Mesenchymal stem cell (in vitro differentiated cells and primary cell): ENCODE results near the gene CMTM7.

ENCODE experiments used
- DNase-seq: peaks from one replicate; pipeline ENCODE4 v3.0.0-alpha.2; 2013
- H2AFZ ChIP-seq: one replicate; pipeline ENCODE4 v1.6.1; 2013; ENCODE audit warnings: low read depth, mild to moderate bottlenecking, control low read depth, inconsistent platforms, low read length, moderate library complexity
- H2AK5ac ChIP-seq: 2 replicates; pipeline ENCODE4 v1.6.1; 2013; ENCODE audit warnings: low read length, moderate library complexity, mild to moderate bottlenecking, inconsistent platforms; ENCODE audit not compliant: severe bottlenecking
- H2BK120ac ChIP-seq: one replicate; pipeline ENCODE4 v1.6.1; 2013; ENCODE audit warnings: low read depth, mild to moderate bottlenecking, inconsistent platforms, low read length, moderate library complexity
- H2BK12ac ChIP-seq, 2 experiments: one replicate each; pipeline ENCODE4 v1.6.1; 2013; ENCODE audit warnings: inconsistent platforms in 2 of 2, low read length in 2 of 2, mild to moderate bottlenecking in 2 of 2, moderate library complexity in 2 of 2, control low read depth in 1 of 2
- H2BK15ac ChIP-seq: one replicate; pipeline ENCODE4 v1.6.1; 2013; ENCODE audit warnings: mild to moderate bottlenecking, low read depth, inconsistent platforms; ENCODE audit not compliant: poor library complexity, severe bottlenecking
- H2BK5ac ChIP-seq: 2 replicates; pipeline ENCODE4 v1.6.1; 2013; ENCODE audit warnings: low read depth, mild to moderate bottlenecking, low read length, control low read depth, inconsistent platforms; ENCODE audit not compliant: poor library complexity, severe bottlenecking
- H3K14ac ChIP-seq, 2 experiments: one replicate each; pipeline ENCODE4 v1.6.1; 2013; ENCODE audit warnings: inconsistent platforms in 2 of 2, low read length in 2 of 2, control low read depth in 1 of 2, mild to moderate bottlenecking in 1 of 2, moderate library complexity in 1 of 2
- H3K18ac ChIP-seq, 2 experiments: one replicate each; pipeline ENCODE4 v1.6.1; 2013; ENCODE audit warnings: inconsistent platforms in 2 of 2, low read length in 2 of 2, control low read depth in 1 of 2, low read depth in 1 of 2, mild to moderate bottlenecking in 1 of 2
- H3K23ac ChIP-seq, 2 experiments: one replicate each; pipeline ENCODE4 v1.6.1; 2013; ENCODE audit warnings: inconsistent platforms in 2 of 2, low read length in 2 of 2, mild to moderate bottlenecking in 2 of 2, moderate library complexity in 2 of 2, control low read depth in 1 of 2
- H3K27ac ChIP-seq: 2 replicates; pipeline ENCODE4 v1.5.1; 2013; ENCODE audit warnings: mild to moderate bottlenecking, moderate library complexity, low read length, control low read depth, inconsistent platforms; ENCODE audit not compliant: poor library complexity, severe bottlenecking
- H3K27me3 ChIP-seq, 2 experiments: 2 replicates each; pipeline versions ENCODE4 v1.6.1 to v1.7.0; 2013; ENCODE audit warnings: low read length in 2 of 2, mild to moderate bottlenecking in 2 of 2, moderate library complexity in 2 of 2, control low read depth in 1 of 2, inconsistent platforms in 1 of 2; ENCODE audit not compliant: control insufficient read depth in 1 of 2, insufficient read depth in 1 of 2
- H3K36me3 ChIP-seq, 2 experiments: 2 replicates each; pipeline versions ENCODE4 v1.6.1 to v1.7.0; 2013; ENCODE audit warnings: low read length in 2 of 2, control low read depth in 1 of 2, inconsistent platforms in 1 of 2, low read depth in 1 of 2, mild to moderate bottlenecking in 1 of 2; ENCODE audit not compliant: insufficient read depth in 2 of 2, control insufficient read depth in 1 of 2
- H3K4ac ChIP-seq, 2 experiments: one replicate each; pipeline ENCODE4 v1.6.1; 2013; ENCODE audit warnings: inconsistent platforms in 2 of 2, low read length in 2 of 2, mild to moderate bottlenecking in 2 of 2, moderate library complexity in 2 of 2, control low read depth in 1 of 2, low read depth in 1 of 2
- H3K4me1 ChIP-seq: 2 replicates; pipeline ENCODE4 v1.6.1; 2013; ENCODE audit warnings: low read depth, low read length, control low read depth; ENCODE audit not compliant: control insufficient read depth, insufficient read depth
- H3K4me2 ChIP-seq: 2 replicates; pipeline ENCODE4 v1.6.1; 2013; ENCODE audit warnings: low read length, mild to moderate bottlenecking, inconsistent platforms; ENCODE audit not compliant: poor library complexity, severe bottlenecking
- H3K4me3 ChIP-seq, 2 experiments: 2 replicates each; pipeline versions ENCODE4 v1.5.1 to v1.7.0; 2013; ENCODE audit warnings: low read length in 2 of 2, mild to moderate bottlenecking in 2 of 2, control low read depth in 1 of 2, low read depth in 1 of 2; ENCODE audit not compliant: insufficient read depth in 1 of 2
- H3K79me1 ChIP-seq: replicated peaks from 2 replicates; pipeline ENCODE4 v1.6.1; 2013; ENCODE audit warnings: mild to moderate bottlenecking, control low read depth, low read length, inconsistent platforms; ENCODE audit not compliant: poor library complexity, severe bottlenecking
- H3K9ac ChIP-seq: 2 replicates; pipeline ENCODE4 v1.7.0; 2013; ENCODE audit warnings: mild to moderate bottlenecking, low read length, moderate library complexity
- H3K9me3 ChIP-seq: 2 replicates; pipeline ENCODE4 v1.7.0; 2013; ENCODE audit warnings: mild to moderate bottlenecking, low read length; ENCODE audit not compliant: control insufficient read depth
- H4K8ac ChIP-seq: one replicate; pipeline ENCODE4 v1.6.1; 2013; ENCODE audit warnings: inconsistent platforms, mild to moderate bottlenecking, low read length, moderate library complexity
- H4K91ac ChIP-seq: one replicate; pipeline ENCODE4 v1.6.1; 2013; ENCODE audit warnings: mild to moderate bottlenecking, low read length, inconsistent platforms
- WGBS: methylation state at CpG from one replicate; pipeline ENCODE4 v1.1.7; 2013; ENCODE audit warnings: mixed read lengths; 5-methylcytosine and 5-hydroxymethylcytosine counted together

CMTM7 gene

GRCh38 chr3:32500231-32500630 is 108.6 kb downstream of the CMTM7 start:
- Histone ChIP-seq H3K23ac (no peak overlapping the region), H3K9me3 (no peaks in the 10 kb centered on the region), H3K27me3 (no peaks in the 10 kb centered on the region), H3K4me3 (peak overlapping the region in 1 of 2 experiments; percentile 85), H3K27ac (no peak overlapping the region), H2AFZ (no peak overlapping the region), H2AK5ac (no peak overlapping the region), H4K91ac (no peak overlapping the region), H2BK5ac (no peak overlapping the region), H3K9ac (peak overlapping the region; percentile 88), H3K4me1 (peaks cover 5% of the 10 kb centered on the region), H3K14ac (no peak overlapping the region), H4K8ac (no peak overlapping the region), H3K4me2 (no peak overlapping the region), H3K36me3 (peaks cover 0 to 11% of the 10 kb centered on the region in 2 experiments), H2BK15ac (no peak overlapping the region), H2BK120ac (no peak overlapping the region), H3K79me1 (peaks cover 10% of the 10 kb centered on the region), H3K18ac (no peak overlapping the region), H2BK12ac (no peak overlapping the region), H3K4ac (no peak overlapping the region)
- WGBS = no CpG with 5 or more reads among the region's 2 CpGs
- no peak for DNase-seq

GRCh38 chr3:32500880-32501782 is 109.5 kb downstream of the CMTM7 start:
- H2BK5ac ChIP-seq = no peak overlapping the region
- H3K9me3 ChIP-seq = no peaks in the 10 kb centered on the region
- no peak overlapping the region for H2BK12ac ChIP-seq
- peaks cover 10% of the 10 kb centered on the region for H3K79me1 ChIP-seq
- 77% methylated on average over 21 of the region's 25 CpGs for WGBS
- H4K91ac ChIP-seq = no peak overlapping the region
- H3K36me3 ChIP-seq = peaks cover 0 to 11% of the 10 kb centered on the region in 2 experiments
- no peak overlapping the region for H3K27ac ChIP-seq
- peak overlapping the region; percentile 79 for H3K4me2 ChIP-seq
- H2AFZ ChIP-seq = no peak overlapping the region
- H3K14ac ChIP-seq = no peak overlapping the region
- H3K23ac ChIP-seq = no peak overlapping the region
- peak overlapping the region; percentile 19 for H2BK120ac ChIP-seq
- peak overlapping the region in 1 of 2 experiments; percentile 24 for H3K18ac ChIP-seq
- peak overlapping the region; percentile 88 for H3K9ac ChIP-seq
- no peak overlapping the region for H4K8ac ChIP-seq
- H3K4me1 ChIP-seq = peaks cover 5% of the 10 kb centered on the region
- H3K4me3 ChIP-seq = peak overlapping the region in 1 of 2 experiments; percentile 85
- peak overlapping the region; percentile 48 for H2BK15ac ChIP-seq
- H2AK5ac ChIP-seq = no peak overlapping the region
- peak overlapping the region in 1 of 2 experiments; percentile 26 for H3K4ac ChIP-seq
- DNase-seq = peak; percentile 34
- H3K27me3 ChIP-seq = no peaks in the 10 kb centered on the region

GRCh38 chr3:32501783-32502117 is 110.1 kb downstream of the CMTM7 start:
- DNase-seq = no peak
- Histone ChIP-seq H3K4me3 (peak overlapping the region; percentile 85 to 88), H2BK12ac (no peak overlapping the region), H4K8ac (no peak overlapping the region), H3K9me3 (no peaks in the 10 kb centered on the region), H3K27me3 (no peaks in the 10 kb centered on the region), H2AFZ (no peak overlapping the region), H2BK5ac (no peak overlapping the region), H3K18ac (peak overlapping the region in 1 of 2 experiments; percentile 93), H4K91ac (no peak overlapping the region), H3K23ac (no peak overlapping the region), H3K36me3 (peaks cover 0 to 7% of the 10 kb centered on the region in 2 experiments), H2BK120ac (no peak overlapping the region), H3K14ac (no peak overlapping the region), H2AK5ac (no peak overlapping the region), H3K4me1 (peaks cover 5% of the 10 kb centered on the region), H3K79me1 (peaks cover 7% of the 10 kb centered on the region), H3K27ac (peak overlapping the region; percentile 90), H2BK15ac (no peak overlapping the region), H3K4me2 (peak overlapping the region; percentile 79), H3K4ac (no peak overlapping the region), H3K9ac (peak overlapping the region; percentile 88)
- 0% methylated on average over 3 of the region's 4 CpGs for WGBS

- peaks cover 0 to 6% of the 10 kb centered on the region in 2 experiments for H3K36me3 ChIP-seq
- H3K14ac ChIP-seq = peak within 1 kb of the TSS; percentile 53 to 95
- peak within 1 kb of the TSS; percentile 93 to 98 for H3K18ac ChIP-seq
- peak; percentile 92 for DNase-seq
- H3K4me1 ChIP-seq = peaks cover 5% of the 10 kb centered on the region
- peak within 1 kb of the TSS; percentile 88 for H3K9ac ChIP-seq
- peaks cover 5% of the 10 kb centered on the region for H3K79me1 ChIP-seq
- peak within 1 kb of the TSS; percentile 96 for H2BK5ac ChIP-seq
- peak within 1 kb of the TSS; percentile 91 for H2AFZ ChIP-seq
- peak within 1 kb of the TSS; percentile 79 for H3K4me2 ChIP-seq
- WGBS = under 1% methylated on average over 43 of the region's 61 CpGs
- peak within 1 kb of the TSS; percentile 90 for H3K27ac ChIP-seq
- H2BK12ac ChIP-seq = peak within 1 kb of the TSS; percentile 18 to 88
- H3K4me3 ChIP-seq = peak within 1 kb of the TSS; percentile 85 to 88
- peak within 1 kb of the TSS; percentile 99 for H2BK15ac ChIP-seq
- H3K27me3 ChIP-seq = no peaks in the 10 kb centered on the region
- peak within 1 kb of the TSS; percentile 4 for H2AK5ac ChIP-seq
- H3K9me3 ChIP-seq = no peaks in the 10 kb centered on the region
- H3K23ac ChIP-seq = peak within 1 kb of the TSS in 1 of 2 experiments; percentile 23
- peak within 1 kb of the TSS; percentile 98 for H2BK120ac ChIP-seq
- peak within 1 kb of the TSS; percentile 96 to 97 for H3K4ac ChIP-seq
- H4K91ac ChIP-seq = peak within 1 kb of the TSS; percentile 92
- peak within 1 kb of the TSS; percentile 88 for H4K8ac ChIP-seq
Observed at GRCh38 chr3:32502118-32502945, 110.7 kb downstream of the CMTM7 start, which contains the start of gene CMTM6. CMTM6 (minus strand) TSS chr3:32502852; CDS start chr3:32502745, 107 bp downstream.
